ENCODE measurements around the gene DUSP18. TPM values are rescaled to one million over a fixed set of nuclear protein-coding genes. Genes with fewer than 3 reads are reported as not detected.

The DUSP18 gene
- total RNA-seq, 3 donors from 2014 or later: 5.9 to 12.0 (median 8.0) TPM

DNA sequence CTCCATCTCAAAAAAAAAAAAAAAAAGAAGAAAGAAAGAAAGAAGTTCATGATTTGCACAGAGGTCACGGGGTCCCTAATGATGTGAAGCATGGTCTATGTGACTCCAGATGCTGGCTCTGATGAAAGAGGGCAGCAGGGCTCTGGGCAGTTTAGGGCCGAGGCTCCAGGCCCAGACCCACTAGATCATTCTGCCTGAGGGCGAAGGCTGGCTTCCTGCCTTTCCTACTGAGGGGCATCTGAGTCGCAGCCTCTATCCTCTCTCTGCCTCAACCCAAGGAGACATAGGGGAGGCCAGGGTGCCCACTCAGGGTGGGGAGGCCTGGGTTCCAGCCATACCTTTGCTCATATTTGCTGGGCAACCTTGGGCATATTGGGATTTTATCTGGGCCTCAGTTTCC lies 27.3 kb downstream of the DUSP18 start:
- intact Hi-C loops (cut with DNase I; ENCODE audit: low total_unique reads): no loop called here
- no peaks in the 10 kb centered on the region for H3K27me3 ChIP-seq
- no peak overlapping the region for H3K27ac ChIP-seq
- no peak overlapping the region for H3K4me3 ChIP-seq
- no peaks in the 10 kb centered on the region for H3K9me3 ChIP-seq
- peaks cover 7 to 8% of the 10 kb centered on the region in 2 donors for H3K4me1 ChIP-seq
- no peak for DNase-seq (ENCODE audit: low spot score in 2 of 2)
- TF ChIP-seq POLR2A (IDR thresholded peaks at IDR 0.05) (no peak), POLR2AphosphoS5 (IDR thresholded peaks at IDR 0.05) (no peak)
- TF ChIP-seq, protein P1, sequence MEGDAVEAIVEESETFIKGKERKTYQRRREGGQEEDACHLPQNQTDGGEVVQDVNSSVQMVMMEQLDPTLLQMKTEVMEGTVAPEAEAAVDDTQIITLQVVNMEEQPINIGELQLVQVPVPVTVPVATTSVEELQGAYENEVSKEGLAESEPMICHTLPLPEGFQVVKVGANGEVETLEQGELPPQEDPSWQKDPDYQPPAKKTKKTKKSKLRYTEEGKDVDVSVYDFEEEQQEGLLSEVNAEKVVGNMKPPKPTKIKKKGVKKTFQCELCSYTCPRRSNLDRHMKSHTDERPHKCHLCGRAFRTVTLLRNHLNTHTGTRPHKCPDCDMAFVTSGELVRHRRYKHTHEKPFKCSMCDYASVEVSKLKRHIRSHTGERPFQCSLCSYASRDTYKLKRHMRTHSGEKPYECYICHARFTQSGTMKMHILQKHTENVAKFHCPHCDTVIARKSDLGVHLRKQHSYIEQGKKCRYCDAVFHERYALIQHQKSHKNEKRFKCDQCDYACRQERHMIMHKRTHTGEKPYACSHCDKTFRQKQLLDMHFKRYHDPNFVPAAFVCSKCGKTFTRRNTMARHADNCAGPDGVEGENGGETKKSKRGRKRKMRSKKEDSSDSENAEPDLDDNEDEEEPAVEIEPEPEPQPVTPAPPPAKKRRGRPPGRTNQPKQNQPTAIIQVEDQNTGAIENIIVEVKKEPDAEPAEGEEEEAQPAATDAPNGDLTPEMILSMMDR (IDR thresholded peaks at IDR 0.05): no peak
- H3K36me3 ChIP-seq: no peaks in the 10 kb centered on the region

DNA sequence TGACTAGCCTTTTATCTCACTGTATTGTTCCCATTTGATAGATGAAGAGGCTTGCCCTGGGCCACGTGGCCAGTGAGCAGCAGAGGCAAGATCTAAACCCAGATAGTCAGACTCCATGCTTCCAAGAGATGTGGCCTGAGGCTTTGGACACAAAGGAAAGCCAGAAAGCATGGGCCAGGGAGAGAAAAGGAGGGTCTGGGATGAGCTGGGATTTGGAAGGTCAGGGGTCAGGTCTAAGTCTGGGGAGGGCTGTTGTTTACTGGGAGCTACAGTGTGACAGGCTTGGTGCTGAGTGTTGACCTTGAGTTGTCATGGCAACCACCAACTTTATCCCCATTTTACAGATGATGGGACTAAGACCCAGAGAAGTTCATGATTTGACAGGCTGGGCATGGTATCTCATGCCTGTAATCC lies 30.0 kb downstream of the DUSP18 start:
- no peaks in the 10 kb centered on the region for H3K9me3 ChIP-seq
- no peak overlapping the region for H3K27ac ChIP-seq
- TF ChIP-seq, protein P1 (IDR thresholded peaks at IDR 0.05): no peak
- no peak for TF ChIP-seq POLR2A (IDR thresholded peaks at IDR 0.05)
- no peak for TF ChIP-seq POLR2AphosphoS5 (IDR thresholded peaks at IDR 0.05)
- H3K36me3 ChIP-seq: no peaks in the 10 kb centered on the region
- intact Hi-C loops (cut with DNase I; ENCODE audit: low total_unique reads): no loop called here
- DNase-seq (ENCODE audit: low spot score in 2 of 2): no peak
- H3K27me3 ChIP-seq: no peaks in the 10 kb centered on the region
- H3K4me1 ChIP-seq: peaks cover 10 to 13% of the 10 kb centered on the region in 2 donors
- H3K4me3 ChIP-seq: peak overlapping the region in 2 of 3 donors; percentile 63 to 90

DNA sequence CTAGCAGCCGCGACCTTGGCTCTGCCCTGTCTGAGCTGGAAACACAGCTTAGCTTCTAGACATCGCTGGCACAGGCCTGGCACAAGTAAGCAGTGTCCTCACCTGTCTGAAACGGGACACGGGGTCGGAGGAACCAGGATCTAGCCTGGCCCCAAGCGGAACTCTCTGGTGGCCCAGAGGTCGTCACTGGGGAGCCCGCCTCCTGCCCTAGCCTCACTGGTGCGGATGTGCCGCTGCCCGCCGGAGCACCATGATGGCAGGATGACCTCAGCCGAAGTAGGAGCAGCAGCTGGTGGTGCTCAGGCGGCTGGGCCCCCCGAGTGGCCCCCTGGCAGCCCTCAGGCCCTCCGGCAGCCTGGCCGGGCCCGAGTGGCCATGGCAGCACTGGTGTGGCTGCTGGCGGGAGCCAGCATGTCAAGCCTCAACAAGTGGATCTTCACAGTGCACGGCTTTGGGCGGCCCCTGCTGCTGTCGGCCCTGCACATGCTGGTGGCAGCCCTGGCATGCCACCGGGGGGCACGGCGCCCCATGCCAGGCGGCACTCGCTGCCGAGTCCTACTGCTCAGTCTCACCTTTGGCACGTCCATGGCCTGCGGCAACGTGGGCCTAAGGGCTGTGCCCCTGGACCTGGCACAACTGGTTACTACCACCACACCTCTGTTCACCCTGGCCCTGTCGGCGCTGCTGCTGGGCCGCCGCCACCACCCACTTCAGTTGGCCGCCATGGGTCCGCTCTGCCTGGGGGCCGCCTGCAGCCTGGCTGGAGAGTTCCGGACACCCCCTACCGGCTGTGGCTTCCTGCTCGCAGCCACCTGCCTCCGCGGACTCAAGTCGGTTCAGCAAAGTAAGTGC lies 31.2 kb downstream of the DUSP18 start:
- no peaks in the 10 kb centered on the region for H3K27me3 ChIP-seq
- DNase-seq (ENCODE audit: low spot score in 2 of 2): peak in 1 of 2 donors; percentile 28
- peaks cover 10 to 13% of the 10 kb centered on the region in 2 donors for H3K4me1 ChIP-seq
- H3K36me3 ChIP-seq: no peaks in the 10 kb centered on the region
- peak overlapping the region; percentile 57 to 90 (median 63) for H3K4me3 ChIP-seq
- intact Hi-C loops (cut with DNase I; ENCODE audit: low total_unique reads): no loop called here
- TF ChIP-seq POLR2AphosphoS5 (IDR thresholded peaks at IDR 0.05): no peak
- TF ChIP-seq, protein P1 (IDR thresholded peaks at IDR 0.05): no peak
- TF ChIP-seq POLR2A (IDR thresholded peaks at IDR 0.05): no peak
- H3K27ac ChIP-seq: peak overlapping the region; percentile 89 to 94
- H3K9me3 ChIP-seq: no peaks in the 10 kb centered on the region

DNA sequence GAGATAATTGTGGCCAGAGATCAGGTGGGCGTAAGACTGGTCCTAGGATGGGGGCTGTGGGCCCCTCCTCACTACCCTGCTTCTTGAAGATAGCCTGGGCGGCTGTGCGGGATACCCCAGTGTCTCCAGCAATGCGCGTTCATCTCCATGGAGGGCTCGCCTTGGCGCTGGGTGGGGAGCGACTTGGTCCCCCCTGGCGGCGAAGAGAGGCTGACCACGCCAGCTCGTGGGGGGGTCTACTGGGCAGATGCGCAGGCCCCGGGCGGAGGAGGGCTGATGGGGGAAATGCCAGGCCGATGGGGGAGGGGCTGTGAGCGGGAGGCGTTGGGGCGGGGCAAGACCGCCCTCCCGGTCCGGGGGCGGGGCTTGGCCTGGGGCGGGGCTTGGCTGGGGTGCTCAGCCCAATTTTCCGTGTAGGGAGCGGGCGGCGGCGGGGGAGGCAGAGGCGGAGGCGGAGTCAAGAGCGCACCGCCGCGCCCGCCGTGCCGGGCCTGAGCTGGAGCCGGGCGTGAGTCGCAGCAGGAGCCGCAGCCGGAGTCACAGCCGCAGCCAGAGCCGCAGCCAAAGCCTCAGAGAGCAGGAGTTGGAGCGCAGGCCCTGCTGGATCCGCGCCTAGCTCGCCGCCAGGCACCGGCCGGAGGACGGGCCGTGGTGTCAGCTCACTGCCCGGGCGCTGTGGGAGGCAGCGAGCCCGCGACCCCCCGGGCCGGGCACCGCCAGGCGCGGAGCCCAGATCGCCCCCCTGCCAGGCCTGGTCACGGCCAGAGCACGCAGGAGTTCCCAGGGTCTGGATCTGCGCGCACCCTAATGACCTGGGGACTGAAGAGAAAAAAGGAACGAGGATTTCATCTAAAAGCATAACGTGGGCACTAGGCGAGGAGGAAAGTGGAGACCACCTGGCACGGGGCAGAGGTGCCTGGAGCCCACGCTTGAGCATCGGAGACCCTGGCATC lies 32.1 kb downstream of the DUSP18 start, which contains the start of gene SLC35E4:
TSS of gene SLC35E4 (plus strand) at position 509 of the 953 bp plus-strand sequence. CDS start 670 bp downstream, outside the sequence.
- peak; percentile 89 to 94 for DNase-seq (ENCODE audit: low spot score in 2 of 2)
- Histone ChIP-seq H3K27ac (peak within 1 kb of the TSS; percentile 89 to 94), H3K9me3 (no peaks in the 10 kb centered on the region), H3K27me3 (no peaks in the 10 kb centered on the region), H3K36me3 (no peaks in the 10 kb centered on the region), H3K4me1 (peaks cover 10 to 13% of the 10 kb centered on the region in 2 donors), H3K4me3 (peak within 1 kb of the TSS; percentile 57 to 90 (median 63))
- TF ChIP-seq POLR2AphosphoS5 (IDR thresholded peaks at IDR 0.05): no peak
- TF ChIP-seq POLR2A (IDR thresholded peaks at IDR 0.05): peak; percentile 40
- TF ChIP-seq, protein P1 (IDR thresholded peaks at IDR 0.05): peak; percentile 9 to 28 (median 24)
- intact Hi-C loops (cut with DNase I; ENCODE audit: low total_unique reads): no loop called here

All from breast epithelium (tissue), 4 donors.